Spinal cord (tissue), 10 donors: ENCODE measurements around the gene GET4. TPM values are rescaled to one million over a fixed set of nuclear protein-coding genes. Genes with fewer than 3 reads are reported as not detected.
"Not testable (repeated sequence)": the region's sequence is repeated elsewhere in the genome, so short reads cannot be mapped to it uniquely, and the experiment has no call there.

ENCODE experiments used
- DNase-seq, 6 donors: peaks; one replicate each; pipeline versions ENCODE4 v3.0.0 to v3.0.0-alpha.2; 2013 to 2015; ENCODE audit warnings: low spot score in 6 of 6, low read depth in 4 of 6
- H3K27ac ChIP-seq: one replicate; pipeline ENCODE4 v1.5.1; 2013; ENCODE audit warnings: low read depth, low read length, control low read depth
- H3K27me3 ChIP-seq: one replicate; pipeline ENCODE4 v1.6.1; 2013; ENCODE audit warnings: low read length; ENCODE audit not compliant: control insufficient read depth, insufficient read depth
- H3K36me3 ChIP-seq: one replicate; pipeline ENCODE4 v1.6.1; 2013; ENCODE audit warnings: low read length; ENCODE audit not compliant: control insufficient read depth, insufficient read depth
- H3K4me1 ChIP-seq: one replicate; pipeline ENCODE4 v1.6.1; 2013; ENCODE audit warnings: low read length; ENCODE audit not compliant: control insufficient read depth, insufficient read depth
- H3K4me3 ChIP-seq: one replicate; pipeline ENCODE4 v1.5.1; 2013; ENCODE audit warnings: low read depth, low read length, control low read depth
- H3K9me3 ChIP-seq: one replicate; pipeline ENCODE4 v1.6.1; 2013; ENCODE audit warnings: low read length; ENCODE audit not compliant: control insufficient read depth, insufficient read depth
- WGBS: methylation state at CpG from one replicate; pipeline ENCODE4 v1.1.5; 2013; ENCODE audit warnings: missing lambda C conversion rate; ENCODE audit not compliant: insufficient coverage; 5-methylcytosine and 5-hydroxymethylcytosine counted together
- polyA plus RNA-seq, 2 donors: library from polyadenylated mRNA; unstranded; fragments of 120-200 nt; gene quantifications; one replicate each; pipeline ENCODE4 v1.2.1, GENCODE V29; 2013; ENCODE audit not compliant: insufficient read length in 2 of 2
- total RNA-seq, 2 donors: library from RNA; depleted of rRNA in 1 of 2; stranded (reverse); fragments of 120-200 nt in 1 of 2; fragments of >200 nt in 1 of 2; gene quantifications; one replicate each; pipeline versions ENCODE4 v1.2.3 to v1.2.4, GENCODE V29; 2013 to 2014
- donor health status: healthy.

The GET4 gene
- total and polyA plus RNA-seq, 4 donors, result 17.7 to 54.3 (median 33.2) TPM

- Histone ChIP-seq H3K4me1 (peaks cover 16% of the 10 kb centered on the region), H3K36me3 (peaks cover 70% of the 10 kb centered on the region), H3K27ac (no peak overlapping the region), H3K9me3 (no peaks in the 10 kb centered on the region), H3K4me3 (no peak overlapping the region), H3K27me3 (peaks cover 8% of the 10 kb centered on the region)
- no peak for DNase-seq
- WGBS, result 86% methylated on average over 22 of the region's 22 CpGs
Measured at GRCh38 chr7:902996-903395, 26.6 kb downstream of the GET4 start.

- no peak overlapping the region for H3K4me3 ChIP-seq
- H3K36me3 ChIP-seq, result peaks cover 66% of the 10 kb centered on the region
- 88% methylated on average over 35 of the region's 37 CpGs for WGBS
- no peak for DNase-seq
- H3K27ac ChIP-seq, result no peak overlapping the region
- H3K9me3 ChIP-seq, result no peaks in the 10 kb centered on the region
- H3K27me3 ChIP-seq, result peaks cover 12% of the 10 kb centered on the region
- peaks cover 22% of the 10 kb centered on the region for H3K4me1 ChIP-seq
Measured at GRCh38 chr7:903921-904755, 27.8 kb downstream of the GET4 start.

GRCh38 chr7:904847-905246, 28.5 kb downstream of the GET4 start:
- Histone ChIP-seq H3K27me3 (peaks cover 17% of the 10 kb centered on the region), H3K4me3 (no peak overlapping the region), H3K27ac (no peak overlapping the region), H3K36me3 (peaks cover 65% of the 10 kb centered on the region), H3K4me1 (peaks cover 28% of the 10 kb centered on the region), H3K9me3 (no peaks in the 10 kb centered on the region)
- DNase-seq, result no peak
- WGBS, result 68% methylated on average over 17 of the region's 20 CpGs

- H3K4me1 ChIP-seq, result peaks cover 33% of the 10 kb centered on the region
- peaks cover 21% of the 10 kb centered on the region for H3K27me3 ChIP-seq
- no peak overlapping the region for H3K27ac ChIP-seq
- H3K36me3 ChIP-seq, result peaks cover 60% of the 10 kb centered on the region
- 55% methylated on average over 7 of the region's 10 CpGs for WGBS
- no peak for DNase-seq
- H3K4me3 ChIP-seq, result no peak overlapping the region
- no peaks in the 10 kb centered on the region for H3K9me3 ChIP-seq
Measured at GRCh38 chr7:906776-907157, 30.4 kb downstream of the GET4 start.

GRCh38 chr7:907158-907980, 31.0 kb downstream of the GET4 start:
- WGBS, result 75% methylated on average over 48 of the region's 49 CpGs
- no peak overlapping the region for H3K4me3 ChIP-seq
- H3K27ac ChIP-seq, result no peak overlapping the region
- H3K4me1 ChIP-seq, result peaks cover 36% of the 10 kb centered on the region
- no peaks in the 10 kb centered on the region for H3K9me3 ChIP-seq
- H3K36me3 ChIP-seq, result peaks cover 66% of the 10 kb centered on the region
- peaks cover 21% of the 10 kb centered on the region for H3K27me3 ChIP-seq
- DNase-seq, result no peak

- DNase-seq, result no peak
- no peak overlapping the region for H3K27ac ChIP-seq
- 72% methylated on average over 9 of the region's 12 CpGs for WGBS
- H3K9me3 ChIP-seq, result no peaks in the 10 kb centered on the region
- H3K4me3 ChIP-seq, result no peak overlapping the region
- H3K36me3 ChIP-seq, result peaks cover 63% of the 10 kb centered on the region
- peaks cover 39% of the 10 kb centered on the region for H3K4me1 ChIP-seq
- H3K27me3 ChIP-seq, result peaks cover 21% of the 10 kb centered on the region
Measured at GRCh38 chr7:908159-908581, 31.8 kb downstream of the GET4 start.

- H3K27me3 ChIP-seq, result peaks cover 21% of the 10 kb centered on the region
- H3K9me3 ChIP-seq, result not testable (repeated sequence)
Measured at GRCh38 chr7:908591-909357, 32.4 kb downstream of the GET4 start.

GRCh38 chr7:909358-910329, 33.3 kb downstream of the GET4 start:
- Histone ChIP-seq H3K4me1 (peaks cover 46% of the 10 kb centered on the region), H3K36me3 (peaks cover 60% of the 10 kb centered on the region), H3K4me3 (no peak overlapping the region), H3K27ac (no peak overlapping the region), H3K27me3 (peaks cover 21% of the 10 kb centered on the region), H3K9me3 (no peaks in the 10 kb centered on the region)
- no peak for DNase-seq
- 30% methylated on average over 45 of the region's 58 CpGs for WGBS

More at GRCh38 chr7:908591-909357, 32.4 kb downstream of the GET4 start:
- H3K27ac ChIP-seq, H3K4me3 ChIP-seq: not testable (repeated sequence)
- peaks cover 39% of the 10 kb centered on the region for H3K4me1 ChIP-seq
- H3K36me3 ChIP-seq, result peaks cover 60% of the 10 kb centered on the region
- peak in 1 of 6 donors; percentile 55 for DNase-seq
- 16% methylated on average over 47 of the region's 73 CpGs for whole genome bisulfite sequencing
